Transverse colon (tissue), 4 donors: ENCODE measurements around the gene NPM3. TPM values are rescaled to one million over a fixed set of nuclear protein-coding genes. Genes with fewer than 3 reads are reported as not detected.

Source experiments
- DNase-seq: peaks from one replicate; pipeline ENCODE4 v3.0.0-alpha.2; 2019
- H3K27ac ChIP-seq, 4 donors: fragments of 200-600 bp; sonication (generic); 2 replicates each; pipeline ENCODE4 v1.5.1; 2016 to 2018; ENCODE audit warnings: inconsistent platforms in 4 of 4
- H3K27me3 ChIP-seq: fragments of 200-600 bp; sonication (generic); 2 replicates; pipeline ENCODE4 v1.5.1; 2017; ENCODE audit warnings: inconsistent platforms
- H3K36me3 ChIP-seq, 4 donors: fragments of 200-600 bp; sonication (generic); 2 replicates each; pipeline ENCODE4 v1.5.1; 2017 to 2019; ENCODE audit warnings: inconsistent platforms in 4 of 4
- H3K4me1 ChIP-seq, 4 donors: fragments of 200-600 bp; sonication (generic); 2 replicates each; pipeline ENCODE4 v1.5.1; 2017 to 2020; ENCODE audit warnings: inconsistent platforms in 4 of 4
- H3K4me3 ChIP-seq, 4 donors: fragments of 200-600 bp; sonication (generic); 1 replicate in 1 of 4; 2 replicates in 3 of 4; pipeline versions ENCODE4 v1.5.1 to v1.6.1; 2017 to 2019; ENCODE audit warnings: inconsistent platforms in 4 of 4
- H3K9me3 ChIP-seq, 2 donors: fragments of 200-600 bp; sonication (generic); 2 replicates each; pipeline ENCODE4 v1.5.1; 2017 to 2019; ENCODE audit warnings: inconsistent platforms in 2 of 2
- EP300 ChIP-seq: sonication (generic); formaldehyde crosslinking; IDR thresholded peaks from one replicate; pipeline ENCODE4 v1.6.1; 2017; ENCODE audit warnings: antibody characterized with exemption, low read depth
- POLR2A ChIP-seq: fragments of 450-650 bp; IDR thresholded peaks from one replicate; pipeline ENCODE4 v1.6.1; 2016; ENCODE audit warnings: antibody characterized with exemption, mild to moderate bottlenecking, moderate library complexity
- POLR2AphosphoS5 ChIP-seq, 3 donors: sonication (generic); formaldehyde crosslinking; IDR thresholded peaks; one replicate each; pipeline ENCODE4 v1.6.1; 2016; ENCODE audit warnings: antibody characterized with exemption in 3 of 3
- WGBS, 2 donors: methylation state at CpG; one replicate each; pipeline ENCODE4 v1.1.5; 2018; ENCODE audit warnings: low coverage in 1 of 2; 5-methylcytosine and 5-hydroxymethylcytosine counted together
- in situ Hi-C, 4 donors: fragments of 200-750 bp; cut with MboI; loops; one replicate each; pipeline versions ENCODE4 v1.15.0 to v1.15.1; 2017; ENCODE audit warnings: low sequenced_read_pairs in 3 of 4, low pct_ligation_motif_present in 1 of 4, low pct_unique_long_range_greater_than_20kb in 1 of 4
- intact Hi-C: fragments of 100-400 bp; cut with DNase I; formaldehyde crosslinking; loops from one replicate; pipeline ENCODE4 v1.15.1; 2023; ENCODE audit warnings: low total_unique reads
- total RNA-seq, 4 donors: library from RNA; depleted of rRNA; stranded (reverse); fragments of >200 nt; gene quantifications; one replicate each; pipeline ENCODE4 v1.1.0, GENCODE V29; 2016
- TF ChIP-seq, protein P1 (sequence below), 5 experiments: fragments of 200-600 bp in 3 of 5; fragments of 450-650 bp in 2 of 5; sonication (generic) in 3 of 5; IDR thresholded peaks; 1 replicate in 2 of 5; 2 replicates in 3 of 5; pipeline ENCODE4 v1.5.1; 2016 to 2017; ENCODE audit warnings: antibody characterized with exemption in 5 of 5, inconsistent platforms in 3 of 5, mild to moderate bottlenecking in 2 of 5, moderate library complexity in 1 of 5

The NPM3 gene, protein sequence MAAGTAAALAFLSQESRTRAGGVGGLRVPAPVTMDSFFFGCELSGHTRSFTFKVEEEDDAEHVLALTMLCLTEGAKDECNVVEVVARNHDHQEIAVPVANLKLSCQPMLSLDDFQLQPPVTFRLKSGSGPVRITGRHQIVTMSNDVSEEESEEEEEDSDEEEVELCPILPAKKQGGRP
- total RNA-seq = 10 to 100 TPM in 3 of 4 donors, 1 to 10 TPM in 1; 8.2 to 18.7 (median 12.7) TPM

DNA sequence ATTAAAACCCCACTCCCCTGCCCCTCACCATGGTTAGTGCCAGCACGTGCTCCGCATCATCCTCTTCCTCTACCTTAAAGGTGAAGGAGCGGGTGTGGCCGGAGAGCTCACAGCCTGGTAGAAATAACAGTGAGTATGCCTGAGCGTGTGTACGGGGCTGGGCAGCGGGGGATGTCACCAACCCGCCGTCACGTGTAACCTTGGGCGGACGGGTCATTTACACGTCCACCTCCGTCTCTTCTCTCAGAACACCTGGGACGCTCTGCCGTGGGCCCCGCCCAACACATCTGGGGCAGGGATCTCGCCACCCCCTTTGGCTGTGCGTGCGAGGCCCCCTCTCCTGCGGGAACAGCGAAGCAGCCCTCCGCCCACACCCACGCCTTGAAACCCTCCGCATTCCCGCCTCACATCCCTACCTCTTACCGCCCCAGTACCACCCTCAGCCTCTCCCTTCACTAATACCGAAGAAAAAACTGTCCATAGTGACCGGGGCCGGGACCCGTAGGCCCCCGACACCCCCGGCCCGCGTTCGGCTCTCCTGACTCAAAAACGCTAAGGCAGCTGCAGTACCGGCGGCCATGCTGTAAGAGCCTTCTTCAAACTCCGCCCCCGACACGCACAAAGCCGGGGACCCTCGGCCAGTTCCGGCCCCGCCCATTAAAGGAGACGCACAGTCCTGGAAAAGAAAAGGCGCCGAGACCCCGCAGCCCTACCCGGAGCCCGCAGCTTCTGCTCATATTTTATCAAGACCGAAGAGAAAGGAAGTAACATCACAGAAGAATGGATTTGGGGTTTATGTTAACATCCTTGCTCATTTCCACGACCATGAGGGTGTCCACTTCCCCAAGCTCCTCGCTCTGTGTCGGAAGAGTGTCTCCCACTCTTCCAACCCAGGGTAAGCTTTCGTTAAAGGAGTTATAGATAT is at the start of gene NPM3:
TSS of gene NPM3 (minus strand) at position 636 of the 925 bp plus-strand sequence. CDS start at position 580, 56 bp downstream.
- peak within 1 kb of the TSS; percentile 43 to 66 (median 59) for H3K4me3 ChIP-seq
- H3K27ac ChIP-seq = peak within 1 kb of the TSS; percentile 47 to 69 (median 52)
- peaks cover 13% of the 10 kb centered on the region for H3K27me3 ChIP-seq
- TF ChIP-seq POLR2AphosphoS5 (IDR thresholded peaks at IDR 0.05) (peak in 2 of 3 donors; percentile 8 to 11), EP300 (no peak), POLR2A (peak; percentile 18)
- TF ChIP-seq, protein P1, sequence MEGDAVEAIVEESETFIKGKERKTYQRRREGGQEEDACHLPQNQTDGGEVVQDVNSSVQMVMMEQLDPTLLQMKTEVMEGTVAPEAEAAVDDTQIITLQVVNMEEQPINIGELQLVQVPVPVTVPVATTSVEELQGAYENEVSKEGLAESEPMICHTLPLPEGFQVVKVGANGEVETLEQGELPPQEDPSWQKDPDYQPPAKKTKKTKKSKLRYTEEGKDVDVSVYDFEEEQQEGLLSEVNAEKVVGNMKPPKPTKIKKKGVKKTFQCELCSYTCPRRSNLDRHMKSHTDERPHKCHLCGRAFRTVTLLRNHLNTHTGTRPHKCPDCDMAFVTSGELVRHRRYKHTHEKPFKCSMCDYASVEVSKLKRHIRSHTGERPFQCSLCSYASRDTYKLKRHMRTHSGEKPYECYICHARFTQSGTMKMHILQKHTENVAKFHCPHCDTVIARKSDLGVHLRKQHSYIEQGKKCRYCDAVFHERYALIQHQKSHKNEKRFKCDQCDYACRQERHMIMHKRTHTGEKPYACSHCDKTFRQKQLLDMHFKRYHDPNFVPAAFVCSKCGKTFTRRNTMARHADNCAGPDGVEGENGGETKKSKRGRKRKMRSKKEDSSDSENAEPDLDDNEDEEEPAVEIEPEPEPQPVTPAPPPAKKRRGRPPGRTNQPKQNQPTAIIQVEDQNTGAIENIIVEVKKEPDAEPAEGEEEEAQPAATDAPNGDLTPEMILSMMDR (IDR thresholded peaks at IDR 0.05) = no peak
- H3K36me3 ChIP-seq = peaks cover 0 to 29% (median 14%) of the 10 kb centered on the region in 4 donors
- peaks cover 25 to 55% (median 42%) of the 10 kb centered on the region in 4 donors for H3K4me1 ChIP-seq
- intact Hi-C loops (no loop called here), in situ Hi-C loops (loop anchor here in 3 of 4 donors (10.0 kb wide), 1 partner anchor 178 kb away; no protein-coding TSS in a partner anchor)
- 0 to 1% methylated on average over 2 to 56 of the region's 57 CpGs for WGBS, 2 donors
- no peaks in the 10 kb centered on the region for H3K9me3 ChIP-seq
- peak; percentile 86 for DNase-seq

DNA sequence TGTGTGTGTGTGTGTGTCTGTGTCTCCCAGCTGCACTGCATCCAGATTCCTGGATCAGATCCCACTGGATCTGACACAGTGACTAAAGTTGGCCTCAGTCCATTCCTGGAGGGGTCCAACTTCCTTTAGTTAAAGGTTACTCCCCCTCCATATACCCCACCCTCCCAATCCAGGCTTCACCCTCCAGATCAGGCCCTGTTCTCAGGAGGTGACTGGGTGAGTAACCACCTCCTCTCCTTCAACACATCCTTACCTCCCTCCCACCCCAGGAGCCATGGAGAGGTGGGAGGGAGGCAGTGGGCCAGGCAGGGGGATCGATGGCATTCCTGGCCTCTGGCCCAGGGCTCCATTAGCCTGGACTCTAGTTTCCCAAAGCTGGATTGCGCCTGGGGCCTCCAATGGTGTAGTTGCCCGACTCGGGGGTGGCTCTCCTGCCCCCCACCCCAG is 49.1 kb upstream of the NPM3 start:
- Histone ChIP-seq H3K27ac (no peak overlapping the region), H3K9me3 (no peaks in the 10 kb centered on the region), H3K4me3 (no peak overlapping the region), H3K4me1 (peaks cover 4 to 17% (median 13%) of the 10 kb centered on the region in 4 donors), H3K27me3 (no peaks in the 10 kb centered on the region), H3K36me3 (no peaks in the 10 kb centered on the region)
- WGBS, 2 donors = 85% methylated on average over 4 of the region's 4 CpGs; no CpG with 5 or more reads in 1 of the 2 donors
- no peak for TF ChIP-seq POLR2A
- no peak for TF ChIP-seq POLR2AphosphoS5 (IDR thresholded peaks at IDR 0.05)
- TF ChIP-seq EP300 = no peak
- TF ChIP-seq, protein P1 (IDR thresholded peaks at IDR 0.05) = no peak
- in situ Hi-C loops (loop anchor here in 1 of 4 donors (10.0 kb wide), 1 partner anchor 182 kb away; no protein-coding TSS in a partner anchor), intact Hi-C loops (no loop called here)
- no peak for DNase-seq

DNA sequence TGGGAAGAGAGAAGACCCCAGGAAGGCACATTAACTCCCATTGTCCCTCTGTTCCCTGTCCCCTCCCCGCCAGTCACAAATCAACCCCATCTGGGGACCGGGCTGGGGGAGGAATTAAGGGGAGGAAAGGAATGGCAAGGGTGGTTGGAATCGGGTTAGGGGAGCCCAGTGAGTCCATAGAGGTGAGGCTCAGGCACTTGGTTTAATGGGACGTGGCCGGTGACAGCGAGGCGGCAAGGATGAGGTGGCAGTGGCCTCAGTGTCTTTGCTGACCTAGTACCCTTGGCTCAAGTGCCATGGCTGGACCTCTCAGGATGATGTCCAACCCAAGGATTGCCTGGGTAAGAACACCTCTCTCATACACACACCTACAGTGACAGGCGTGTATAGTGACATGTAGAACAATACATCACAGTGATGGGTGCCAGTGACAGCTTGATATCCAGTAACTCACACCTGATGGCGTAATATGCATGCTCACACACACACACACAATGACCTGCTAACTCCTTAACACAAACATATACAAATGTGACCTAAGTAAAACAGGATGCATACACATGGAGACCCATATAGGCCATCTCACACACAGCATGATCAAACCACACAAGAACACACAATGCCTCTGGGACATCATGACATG is 48.0 kb upstream of the NPM3 start:
- no peaks in the 10 kb centered on the region for H3K36me3 ChIP-seq
- TF ChIP-seq EP300 (no peak), POLR2AphosphoS5 (IDR thresholded peaks at IDR 0.05) (no peak), POLR2A (no peak)
- TF ChIP-seq, protein P1 (IDR thresholded peaks at IDR 0.05) = no peak
- peak overlapping the region; percentile 59 to 85 (median 71) for H3K27ac ChIP-seq
- intact Hi-C loops = no loop called here
- no peaks in the 10 kb centered on the region for H3K9me3 ChIP-seq
- no peak for DNase-seq
- H3K4me3 ChIP-seq = peak overlapping the region; percentile 27 to 47 (median 36)
- 63% methylated on average over 9 of the region's 9 CpGs; no CpG with 5 or more reads in 1 of the 2 donors for WGBS, 2 donors
- no peaks in the 10 kb centered on the region for H3K27me3 ChIP-seq
- peaks cover 4 to 17% (median 13%) of the 10 kb centered on the region in 4 donors for H3K4me1 ChIP-seq
- in situ Hi-C loops = loop anchor here in 1 of 4 donors (10.0 kb wide), 1 partner anchor 184 kb away; no protein-coding TSS in a partner anchor
